Myometrial cell (primary cell): ENCODE measurements around the gene ATOH8. TPM values are rescaled to one million over a fixed set of nuclear protein-coding genes. Genes with fewer than 3 reads are reported as not detected.

Experiments used
- total RNA-seq: library from RNA; depleted of rRNA; stranded (reverse); fragments of >200 nt; gene quantifications from 2 replicates; pipeline ENCODE4 v1.2.3, GENCODE V29; 2015

The ATOH8 gene
- 1.2 and 7.4 TPM in 2 replicates for total RNA-seq

GRCh38 chr2:85753525-85754312, at the start of gene ATOH8:
TSS of gene ATOH8 (plus strand) at chr2:85753991. CDS start at chr2:85754190, 199 bp downstream.

Other genes starting within 250 kb of the ATOH8 start
- gene MAT2A, start 214.8 kb upstream of the ATOH8 start, total RNA-seq: 59.4 and 67.5 TPM in 2 replicates
- gene GGCX, start 192.5 kb upstream of the ATOH8 start, total RNA-seq: 62.0 and 91.3 TPM in 2 replicates
- gene VAMP8, start 176.4 kb upstream of the ATOH8 start, total RNA-seq: not detected in 2 replicates
- 89.7 and 102 TPM in 2 replicates for gene VAMP5, start 169.6 kb upstream of the ATOH8 start, total RNA-seq
- gene RNF181, start 158.2 kb upstream of the ATOH8 start, total RNA-seq: 218 and 231 TPM in 2 replicates
- gene TMEM150A, start 151.3 kb upstream of the ATOH8 start, total RNA-seq: 5.8 and 11.0 TPM in 2 replicates
- 8.0 and 11.8 TPM in 2 replicates for gene C2orf68, start 141.9 kb upstream of the ATOH8 start, total RNA-seq
- gene USP39, start 137.8 kb upstream of the ATOH8 start, total RNA-seq: 46.4 and 81.5 TPM in 2 replicates
- gene SFTPB, start 85.8 kb upstream of the ATOH8 start, total RNA-seq: under 0.01 TPM in 1 of 2 replicates, not detected in the other
- gene GNLY, start 59.6 kb upstream of the ATOH8 start, total RNA-seq: not detected in 2 replicates
- 6.3 and 7.8 TPM in 2 replicates for gene ST3GAL5, start 135.0 kb downstream of the ATOH8 start, total RNA-seq